Lower leg skin (tissue), 3 donors: ENCODE results near the gene TFEC.

Source experiments
- POLR2A ChIP-seq, 2 donors: fragments of 450-650 bp; IDR thresholded peaks; one replicate each; pipeline ENCODE4 v1.6.1; 2016 to 2017; ENCODE audit warnings: antibody characterized with exemption in 2 of 2, mild to moderate bottlenecking in 1 of 2, moderate library complexity in 1 of 2
- TF ChIP-seq, protein P1 (sequence below), 3 donors: fragments of 450-650 bp; IDR thresholded peaks; one replicate each; pipeline ENCODE4 v1.5.1; 2016; ENCODE audit warnings: antibody characterized with exemption in 3 of 3, mild to moderate bottlenecking in 3 of 3, moderate library complexity in 2 of 3

DNA sequence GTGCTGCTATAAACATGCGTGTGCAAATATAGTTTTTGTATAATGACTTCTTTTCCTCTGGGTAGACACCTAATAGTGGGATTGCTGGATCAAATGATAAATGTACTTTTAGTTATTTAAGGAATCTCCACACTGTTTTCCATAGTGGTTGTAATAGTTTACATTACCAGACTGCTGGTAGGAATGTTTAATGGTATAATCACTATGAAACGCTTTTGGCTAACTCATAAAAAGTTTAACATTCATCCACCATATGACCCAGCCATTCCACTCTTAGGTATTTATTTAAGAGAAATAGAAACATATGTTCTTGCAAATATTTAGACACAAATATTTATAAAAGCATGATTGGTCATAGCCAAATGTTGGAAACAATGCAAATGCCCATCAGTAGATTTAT is 32.1 kb upstream of the TFEC start:
- TF ChIP-seq, protein P1, sequence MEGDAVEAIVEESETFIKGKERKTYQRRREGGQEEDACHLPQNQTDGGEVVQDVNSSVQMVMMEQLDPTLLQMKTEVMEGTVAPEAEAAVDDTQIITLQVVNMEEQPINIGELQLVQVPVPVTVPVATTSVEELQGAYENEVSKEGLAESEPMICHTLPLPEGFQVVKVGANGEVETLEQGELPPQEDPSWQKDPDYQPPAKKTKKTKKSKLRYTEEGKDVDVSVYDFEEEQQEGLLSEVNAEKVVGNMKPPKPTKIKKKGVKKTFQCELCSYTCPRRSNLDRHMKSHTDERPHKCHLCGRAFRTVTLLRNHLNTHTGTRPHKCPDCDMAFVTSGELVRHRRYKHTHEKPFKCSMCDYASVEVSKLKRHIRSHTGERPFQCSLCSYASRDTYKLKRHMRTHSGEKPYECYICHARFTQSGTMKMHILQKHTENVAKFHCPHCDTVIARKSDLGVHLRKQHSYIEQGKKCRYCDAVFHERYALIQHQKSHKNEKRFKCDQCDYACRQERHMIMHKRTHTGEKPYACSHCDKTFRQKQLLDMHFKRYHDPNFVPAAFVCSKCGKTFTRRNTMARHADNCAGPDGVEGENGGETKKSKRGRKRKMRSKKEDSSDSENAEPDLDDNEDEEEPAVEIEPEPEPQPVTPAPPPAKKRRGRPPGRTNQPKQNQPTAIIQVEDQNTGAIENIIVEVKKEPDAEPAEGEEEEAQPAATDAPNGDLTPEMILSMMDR (IDR thresholded peaks at IDR 0.05) = no peak
- no peak for TF ChIP-seq POLR2A (IDR thresholded peaks at IDR 0.05)
